SH-SY5Y (cell line): ENCODE data around the gene CAMKMT.

Experiments
- GATA2 ChIP-seq: IDR thresholded peaks from 2 replicates; pipeline ENCODE4 v1.6.1; 2011; ENCODE audit warnings: mild to moderate bottlenecking, low read depth, low read length
- GATA3 ChIP-seq: IDR thresholded peaks from 2 replicates; pipeline ENCODE4 v1.6.1; 2011; ENCODE audit warnings: low read depth, mild to moderate bottlenecking, low read length, moderate library complexity

DNA sequence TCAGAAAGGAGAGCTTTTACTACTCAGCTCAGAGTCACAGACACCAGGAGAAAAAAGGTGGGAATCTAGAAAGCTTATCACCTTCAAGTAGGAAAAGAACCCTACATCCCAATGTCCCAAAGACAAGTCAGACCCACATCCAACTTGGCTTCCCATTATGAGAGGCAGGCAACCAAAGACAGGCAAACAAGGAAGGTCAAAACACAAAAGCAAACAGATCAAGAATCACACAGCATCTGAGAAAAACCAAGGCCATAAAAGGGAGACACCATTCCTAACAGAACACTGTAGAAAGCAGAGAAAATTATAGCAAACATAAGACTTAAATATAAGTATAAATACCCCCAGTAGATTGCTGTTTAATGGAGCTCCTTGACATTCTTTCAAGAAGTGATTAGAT, 45.8 kb upstream of the CAMKMT start:
- TF ChIP-seq GATA2 (no peak), GATA3 (no peak)
